K562 (cell line): ENCODE data around the gene ADIPOQ.

Experiments used
- ATF1 ChIP-seq, 2 experiments: fragments of 450-650 bp in 1 of 2; IDR thresholded peaks; 2 replicates each; pipeline ENCODE4 v1.6.1; 2016; ENCODE audit warnings: missing compliant biosample characterization in 1 of 2, missing genetic modification characterization in 1 of 2
- ETS2 ChIP-seq: IDR thresholded peaks from 2 replicates; pipeline ENCODE4 v1.6.1; 2016; ENCODE audit warnings: borderline replicate concordance, missing genetic modification characterization, mild to moderate bottlenecking, moderate library complexity, missing compliant biosample characterization; ENCODE audit not compliant: poor library complexity, severe bottlenecking
- EZH2 ChIP-seq: IDR thresholded peaks from 2 replicates; pipeline ENCODE4 v1.6.1; 2012; ENCODE audit warnings: low read depth, mild to moderate bottlenecking, inconsistent platforms, low read length, borderline replicate concordance
- MYC ChIP-seq, 2 experiments: fragments of 250-450 bp in 1 of 2; sonication (Bioruptor Pico) in 1 of 2; IDR thresholded peaks; 2 replicates each; pipeline versions ENCODE4 v1.5.1 to v1.6.1; 2012 to 2021; ENCODE audit warnings: low read depth in 2 of 2, borderline replicate concordance in 1 of 2, improper control_type of control experiment in 1 of 2, low read length in 1 of 2, mild to moderate bottlenecking in 1 of 2, moderate library complexity in 1 of 2
- POLR2A ChIP-seq: fragments of 450-650 bp; conservative IDR thresholded peaks from 2 replicates; pipeline ENCODE4 v1.6.1; 2016
- RNF2 ChIP-seq: sonication (generic); IDR thresholded peaks from 2 replicates; pipeline ENCODE4 v1.6.1; 2016
- ZC3H8 ChIP-seq: fragments of 450-650 bp; IDR thresholded peaks from 2 replicates; pipeline ENCODE4 v1.6.1; 2017
- ZNF274 ChIP-seq: IDR thresholded peaks from 2 replicates; pipeline ENCODE4 v1.6.1; 2011; ENCODE audit warnings: low read depth, mild to moderate bottlenecking, low read length, moderate library complexity, borderline replicate concordance
- ZNF668 ChIP-seq: fragments of 250-450 bp; sonication (Bioruptor Pico); IDR thresholded peaks from 2 replicates; pipeline ENCODE4 v1.8.0; 2022; ENCODE audit warnings: mild to moderate bottlenecking, inconsistent platforms
- TF ChIP-seq, protein P1 (sequence below), 2 experiments: fragments of 450-650 bp; formaldehyde crosslinking in 1 of 2; IDR thresholded peaks; 2 replicates each; pipeline versions ENCODE4 v1.4.0 to v1.6.1; 2014 to 2020; ENCODE audit warnings: mild to moderate bottlenecking in 2 of 2, borderline replicate concordance in 1 of 2, low read depth in 1 of 2
- TF ChIP-seq, protein P2 (sequence below): sonication (generic); formaldehyde crosslinking; IDR thresholded peaks from 2 replicates; pipeline ENCODE4 v1.8.1; 2022; ENCODE audit warnings: missing genetic modification reagents
- TF ChIP-seq, protein P3 (sequence below): sonication (generic); formaldehyde crosslinking; IDR thresholded peaks from 2 replicates; pipeline ENCODE4 v1.8.1; 2023; ENCODE audit warnings: mild to moderate bottlenecking, missing genetic modification reagents, moderate library complexity

DNA sequence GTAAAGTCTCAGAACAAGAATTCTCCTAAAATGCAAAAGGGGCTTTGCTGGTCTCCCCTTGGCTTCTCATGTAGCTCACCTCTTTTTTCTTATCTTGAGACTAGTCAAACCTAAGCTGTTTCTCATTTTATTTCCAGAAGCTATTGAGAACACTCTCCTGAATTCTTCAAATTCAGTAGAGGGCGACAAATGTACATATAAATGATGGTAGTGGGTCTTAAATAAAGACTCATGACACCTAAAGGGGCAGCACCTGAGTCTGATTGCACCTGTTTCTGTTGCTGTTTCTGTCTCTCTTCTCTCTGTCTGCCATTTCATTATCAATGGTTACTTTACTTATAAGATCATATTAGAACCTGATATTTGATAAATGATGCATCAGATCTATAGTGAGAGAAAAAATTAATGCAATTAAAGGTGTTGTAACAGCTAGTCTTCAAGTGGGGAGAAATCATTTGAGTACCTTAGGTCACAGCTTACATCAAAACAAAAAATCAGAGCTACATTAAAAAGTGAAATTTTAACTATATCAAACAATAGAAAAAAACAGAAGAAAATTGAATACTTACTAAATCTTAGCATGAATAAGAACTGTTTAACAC lies 7.0 kb downstream of the ADIPOQ start:
- TF ChIP-seq, protein P1, sequence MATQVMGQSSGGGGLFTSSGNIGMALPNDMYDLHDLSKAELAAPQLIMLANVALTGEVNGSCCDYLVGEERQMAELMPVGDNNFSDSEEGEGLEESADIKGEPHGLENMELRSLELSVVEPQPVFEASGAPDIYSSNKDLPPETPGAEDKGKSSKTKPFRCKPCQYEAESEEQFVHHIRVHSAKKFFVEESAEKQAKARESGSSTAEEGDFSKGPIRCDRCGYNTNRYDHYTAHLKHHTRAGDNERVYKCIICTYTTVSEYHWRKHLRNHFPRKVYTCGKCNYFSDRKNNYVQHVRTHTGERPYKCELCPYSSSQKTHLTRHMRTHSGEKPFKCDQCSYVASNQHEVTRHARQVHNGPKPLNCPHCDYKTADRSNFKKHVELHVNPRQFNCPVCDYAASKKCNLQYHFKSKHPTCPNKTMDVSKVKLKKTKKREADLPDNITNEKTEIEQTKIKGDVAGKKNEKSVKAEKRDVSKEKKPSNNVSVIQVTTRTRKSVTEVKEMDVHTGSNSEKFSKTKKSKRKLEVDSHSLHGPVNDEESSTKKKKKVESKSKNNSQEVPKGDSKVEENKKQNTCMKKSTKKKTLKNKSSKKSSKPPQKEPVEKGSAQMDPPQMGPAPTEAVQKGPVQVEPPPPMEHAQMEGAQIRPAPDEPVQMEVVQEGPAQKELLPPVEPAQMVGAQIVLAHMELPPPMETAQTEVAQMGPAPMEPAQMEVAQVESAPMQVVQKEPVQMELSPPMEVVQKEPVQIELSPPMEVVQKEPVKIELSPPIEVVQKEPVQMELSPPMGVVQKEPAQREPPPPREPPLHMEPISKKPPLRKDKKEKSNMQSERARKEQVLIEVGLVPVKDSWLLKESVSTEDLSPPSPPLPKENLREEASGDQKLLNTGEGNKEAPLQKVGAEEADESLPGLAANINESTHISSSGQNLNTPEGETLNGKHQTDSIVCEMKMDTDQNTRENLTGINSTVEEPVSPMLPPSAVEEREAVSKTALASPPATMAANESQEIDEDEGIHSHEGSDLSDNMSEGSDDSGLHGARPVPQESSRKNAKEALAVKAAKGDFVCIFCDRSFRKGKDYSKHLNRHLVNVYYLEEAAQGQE (IDR thresholded peaks at IDR 0.05; ENCODE audit: borderline replicate concordance): peak; percentile 94
- TF ChIP-seq, protein P1 (CRISPR knock-in tag; IDR thresholded peaks at IDR 0.05; ENCODE audit: low read depth): no peak
- no peak for TF ChIP-seq POLR2A
- TF ChIP-seq RNF2: no peak
- TF ChIP-seq ZNF668 (CRISPR knock-in tag): no peak
- TF ChIP-seq EZH2: no peak
- TF ChIP-seq ZC3H8: no peak
- TF ChIP-seq MYC (IDR thresholded peaks at IDR 0.05; ENCODE audit: low read depth, low read length): no peak
- TF ChIP-seq MYC (CRISPR knock-in tag; IDR thresholded peaks at IDR 0.05; ENCODE audit: borderline replicate concordance, low read depth): no peak
- no peak for TF ChIP-seq ZNF274
- no peak for TF ChIP-seq ATF1 (CRISPR knock-in tag; IDR thresholded peaks at IDR 0.05)
- no peak for TF ChIP-seq ATF1 (tag; IDR thresholded peaks at IDR 0.05)
- TF ChIP-seq, protein P2, sequence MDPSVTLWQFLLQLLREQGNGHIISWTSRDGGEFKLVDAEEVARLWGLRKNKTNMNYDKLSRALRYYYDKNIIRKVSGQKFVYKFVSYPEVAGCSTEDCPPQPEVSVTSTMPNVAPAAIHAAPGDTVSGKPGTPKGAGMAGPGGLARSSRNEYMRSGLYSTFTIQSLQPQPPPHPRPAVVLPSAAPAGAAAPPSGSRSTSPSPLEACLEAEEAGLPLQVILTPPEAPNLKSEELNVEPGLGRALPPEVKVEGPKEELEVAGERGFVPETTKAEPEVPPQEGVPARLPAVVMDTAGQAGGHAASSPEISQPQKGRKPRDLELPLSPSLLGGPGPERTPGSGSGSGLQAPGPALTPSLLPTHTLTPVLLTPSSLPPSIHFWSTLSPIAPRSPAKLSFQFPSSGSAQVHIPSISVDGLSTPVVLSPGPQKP: no peak
- TF ChIP-seq ETS2: no peak
- TF ChIP-seq, protein P3, sequence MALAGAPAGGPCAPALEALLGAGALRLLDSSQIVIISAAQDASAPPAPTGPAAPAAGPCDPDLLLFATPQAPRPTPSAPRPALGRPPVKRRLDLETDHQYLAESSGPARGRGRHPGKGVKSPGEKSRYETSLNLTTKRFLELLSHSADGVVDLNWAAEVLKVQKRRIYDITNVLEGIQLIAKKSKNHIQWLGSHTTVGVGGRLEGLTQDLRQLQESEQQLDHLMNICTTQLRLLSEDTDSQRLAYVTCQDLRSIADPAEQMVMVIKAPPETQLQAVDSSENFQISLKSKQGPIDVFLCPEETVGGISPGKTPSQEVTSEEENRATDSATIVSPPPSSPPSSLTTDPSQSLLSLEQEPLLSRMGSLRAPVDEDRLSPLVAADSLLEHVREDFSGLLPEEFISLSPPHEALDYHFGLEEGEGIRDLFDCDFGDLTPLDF (CRISPR knock-in tag): no peak
